Activated T-cell treated with anti-CD3 and anti-CD28 coated beads, Interleukin-2, amount 50 U/mL, for 1 hour (primary cell): ENCODE data around the gene PIM3.

Source experiments
- DNase-seq: peaks from one replicate; pipeline ENCODE4 v3.0.0-alpha.2; 2020

The PIM3 gene

DNA sequence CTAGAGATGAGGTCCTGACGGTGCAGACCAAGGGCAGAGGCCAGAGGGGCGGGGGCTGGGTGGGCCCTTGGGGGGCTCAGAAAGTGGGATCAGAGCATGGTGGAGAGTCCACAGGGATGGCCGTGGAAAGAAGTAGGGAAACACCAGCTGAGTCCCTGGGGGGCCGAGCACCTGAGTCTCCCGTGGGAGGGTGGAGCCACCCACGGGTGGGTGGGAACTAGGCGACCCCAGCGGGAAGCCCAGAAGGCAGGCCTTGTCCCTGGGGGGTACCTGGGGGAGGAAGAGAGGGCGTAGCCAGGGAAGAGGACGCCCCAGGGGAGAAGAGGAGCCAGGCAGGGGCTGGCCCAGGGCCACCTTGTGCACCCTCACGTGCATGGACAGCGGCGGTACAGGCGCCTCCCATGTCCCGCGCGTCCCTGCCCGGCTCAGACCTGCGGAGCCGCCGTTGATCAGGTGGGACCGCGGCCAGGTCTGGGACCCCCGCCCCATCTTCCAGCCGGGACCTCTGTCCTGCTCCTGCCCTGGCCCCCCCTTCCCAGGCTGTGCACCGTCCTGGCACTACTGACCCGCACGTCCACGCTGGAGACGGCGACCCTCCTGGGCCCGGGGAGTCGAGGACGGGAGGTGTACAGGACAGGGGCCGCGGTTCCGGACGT, 31.9 kb upstream of the PIM3 start:
- no peak for DNase-seq

DNA sequence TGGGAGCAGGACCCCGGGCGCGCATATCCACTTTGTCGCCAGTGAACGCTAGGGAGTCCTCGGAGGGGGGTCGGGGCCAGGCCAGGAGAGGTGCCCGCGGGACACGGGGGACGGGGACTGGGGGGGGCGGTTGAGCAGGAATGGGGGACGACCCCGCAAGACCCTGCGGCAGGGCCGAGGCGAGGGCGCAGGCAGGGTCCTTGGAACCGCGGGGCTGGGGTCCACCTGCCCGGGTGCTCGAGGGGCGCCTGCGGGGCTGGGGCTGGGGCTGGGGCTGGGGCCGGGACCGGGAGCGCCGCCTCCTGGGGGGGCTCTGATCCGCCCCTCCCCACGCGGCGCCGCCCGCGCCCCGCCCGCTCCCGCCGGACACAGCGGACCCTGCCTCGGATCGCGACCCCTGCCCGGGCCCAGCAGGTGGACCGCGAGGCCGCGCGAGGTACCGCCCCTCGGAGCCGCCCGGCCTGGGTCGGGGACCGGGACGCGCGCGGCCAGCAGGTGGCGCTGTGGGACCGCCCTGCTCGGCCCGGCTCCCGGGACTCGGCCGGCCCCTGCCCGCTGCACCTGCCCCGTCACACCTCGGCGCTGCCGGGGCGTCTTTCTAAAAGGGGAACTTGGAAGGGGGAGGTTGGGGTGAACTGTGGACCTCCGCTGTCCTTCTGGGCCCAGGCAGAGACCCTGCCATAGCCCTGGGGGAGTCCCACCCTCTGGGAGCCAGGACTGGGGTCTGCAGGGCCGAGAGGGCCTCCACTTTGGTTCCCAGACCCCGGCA, 31.2 kb upstream of the PIM3 start:
- peak; percentile 84 for DNase-seq

GRCh38 chr22:49929994-49930575, 30.5 kb upstream of the PIM3 start:
- DNase-seq: no peak

DNA sequence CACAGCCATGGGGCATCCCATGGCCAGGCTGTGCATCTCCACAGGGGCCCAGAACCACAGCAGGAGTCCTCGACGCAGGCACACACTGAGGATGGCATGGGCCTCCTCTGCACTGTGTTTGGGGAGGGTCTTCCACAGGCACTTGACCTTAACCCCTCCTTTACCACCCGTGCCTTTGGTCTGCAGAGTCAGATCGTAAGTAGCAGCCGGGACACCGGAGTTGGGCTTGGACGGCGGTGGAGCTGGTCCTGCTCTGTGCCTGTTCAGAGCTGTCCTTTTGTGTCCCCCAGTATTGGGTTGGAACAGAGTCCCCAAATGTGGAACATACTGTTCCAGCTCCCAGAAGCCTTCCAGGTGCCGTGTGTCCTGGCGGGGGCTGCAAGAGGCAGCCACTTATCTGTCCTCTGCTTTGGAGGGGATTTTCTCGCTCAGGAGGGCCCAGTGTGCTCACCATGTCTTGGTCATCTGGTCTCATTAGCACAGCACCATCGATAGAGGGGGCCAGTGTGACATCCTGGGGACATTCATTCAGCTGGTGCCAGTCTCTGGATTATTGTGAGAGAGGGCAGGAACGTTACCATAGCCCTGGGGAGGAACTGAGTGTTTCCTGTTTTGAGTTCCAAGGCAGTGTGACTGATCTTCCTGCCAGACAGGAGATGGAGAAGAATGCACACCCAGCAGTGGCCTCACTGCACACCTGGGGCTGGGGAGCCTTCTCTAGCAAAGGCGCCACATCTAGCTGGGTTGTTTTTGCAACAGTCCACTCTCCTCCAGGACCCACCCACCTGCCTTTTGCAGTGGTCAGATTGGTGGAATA, 29.8 kb upstream of the PIM3 start:
- DNase-seq: peak; percentile 50

DNA sequence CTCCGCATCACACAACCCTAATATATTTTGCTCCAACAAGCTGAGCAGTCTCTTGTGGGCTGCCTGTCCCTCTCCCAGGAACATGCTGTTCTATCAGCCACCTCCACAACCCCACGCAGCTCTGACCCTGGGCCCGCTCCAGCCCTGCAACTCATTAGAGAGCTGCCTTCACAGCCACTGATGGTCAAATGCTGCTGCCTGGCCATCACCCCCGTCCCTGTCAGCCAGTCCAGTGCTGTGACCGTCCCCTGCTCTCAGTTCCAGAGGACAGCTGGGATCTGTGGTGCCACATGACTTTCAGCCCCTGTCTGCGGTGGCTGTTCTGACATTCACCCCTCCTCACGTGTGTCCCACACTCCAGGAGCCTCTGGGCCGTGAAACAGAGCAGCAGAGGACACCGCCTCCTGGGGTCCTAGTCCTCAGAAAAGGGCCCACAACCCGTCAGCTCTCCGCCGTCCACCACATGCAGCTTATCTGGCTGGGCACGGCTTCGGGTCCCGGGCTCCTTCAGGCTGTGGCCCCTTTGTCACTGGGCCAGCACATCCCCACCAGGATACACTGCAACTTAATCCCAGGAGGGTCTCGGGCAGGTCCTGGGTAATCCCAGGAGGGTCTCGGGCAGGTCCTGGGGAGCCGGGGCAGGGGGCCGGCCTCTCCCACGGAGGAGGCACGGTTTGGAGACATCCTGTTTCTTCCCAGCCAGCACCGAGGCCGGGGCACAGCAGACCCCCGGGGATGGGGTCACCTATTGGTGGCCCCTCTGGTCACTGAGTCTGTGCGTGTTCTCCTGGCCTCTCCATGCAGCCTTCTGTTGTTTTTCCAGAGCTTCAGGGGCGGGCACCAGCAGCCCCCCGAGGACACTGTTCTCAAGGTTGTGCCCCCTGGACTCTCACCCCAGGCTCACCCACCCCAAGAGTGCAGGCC, 27.1 kb upstream of the PIM3 start:
- no peak for DNase-seq

GRCh38 chr22:49934160-49934890, 26.2 kb upstream of the PIM3 start:
- peak; percentile 52 for DNase-seq

DNA sequence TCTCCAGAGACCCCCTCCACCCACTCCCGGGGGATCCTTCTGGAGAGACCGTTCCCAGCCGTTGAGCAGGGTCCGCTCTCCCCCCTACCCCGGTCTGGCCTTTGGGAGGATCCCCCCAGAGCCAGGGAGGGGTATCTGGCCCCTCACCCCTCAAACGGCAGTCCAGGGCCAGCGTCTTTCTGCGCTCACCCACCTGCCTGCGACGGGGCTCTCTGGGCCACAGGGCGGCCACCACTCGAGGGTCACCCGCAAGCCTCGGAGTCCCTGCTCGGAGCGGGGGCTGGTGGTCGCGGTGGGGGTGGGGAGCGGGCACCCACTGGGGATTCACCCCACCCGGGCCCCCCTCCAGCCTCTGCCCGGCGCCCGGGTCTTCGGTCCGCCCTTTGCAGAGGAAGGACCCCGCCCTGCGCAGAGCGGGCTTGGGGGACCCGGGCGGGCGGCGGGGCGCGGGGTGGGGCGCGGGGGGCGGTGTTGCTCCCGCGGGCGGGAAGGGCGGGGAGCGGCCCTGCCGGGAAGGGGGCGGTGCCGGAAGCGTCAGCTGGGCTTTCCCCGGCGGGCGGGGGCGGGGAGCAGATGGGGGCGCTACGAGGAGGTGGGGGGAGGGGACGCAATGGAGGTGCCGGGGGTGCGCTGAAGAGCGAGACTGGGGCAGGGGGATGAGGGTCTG, 25.5 kb upstream of the PIM3 start:
- peak; percentile 88 for DNase-seq

GRCh38 chr22:49935561-49935960, 25.0 kb upstream of the PIM3 start:
- peak; percentile 39 for DNase-seq

DNA sequence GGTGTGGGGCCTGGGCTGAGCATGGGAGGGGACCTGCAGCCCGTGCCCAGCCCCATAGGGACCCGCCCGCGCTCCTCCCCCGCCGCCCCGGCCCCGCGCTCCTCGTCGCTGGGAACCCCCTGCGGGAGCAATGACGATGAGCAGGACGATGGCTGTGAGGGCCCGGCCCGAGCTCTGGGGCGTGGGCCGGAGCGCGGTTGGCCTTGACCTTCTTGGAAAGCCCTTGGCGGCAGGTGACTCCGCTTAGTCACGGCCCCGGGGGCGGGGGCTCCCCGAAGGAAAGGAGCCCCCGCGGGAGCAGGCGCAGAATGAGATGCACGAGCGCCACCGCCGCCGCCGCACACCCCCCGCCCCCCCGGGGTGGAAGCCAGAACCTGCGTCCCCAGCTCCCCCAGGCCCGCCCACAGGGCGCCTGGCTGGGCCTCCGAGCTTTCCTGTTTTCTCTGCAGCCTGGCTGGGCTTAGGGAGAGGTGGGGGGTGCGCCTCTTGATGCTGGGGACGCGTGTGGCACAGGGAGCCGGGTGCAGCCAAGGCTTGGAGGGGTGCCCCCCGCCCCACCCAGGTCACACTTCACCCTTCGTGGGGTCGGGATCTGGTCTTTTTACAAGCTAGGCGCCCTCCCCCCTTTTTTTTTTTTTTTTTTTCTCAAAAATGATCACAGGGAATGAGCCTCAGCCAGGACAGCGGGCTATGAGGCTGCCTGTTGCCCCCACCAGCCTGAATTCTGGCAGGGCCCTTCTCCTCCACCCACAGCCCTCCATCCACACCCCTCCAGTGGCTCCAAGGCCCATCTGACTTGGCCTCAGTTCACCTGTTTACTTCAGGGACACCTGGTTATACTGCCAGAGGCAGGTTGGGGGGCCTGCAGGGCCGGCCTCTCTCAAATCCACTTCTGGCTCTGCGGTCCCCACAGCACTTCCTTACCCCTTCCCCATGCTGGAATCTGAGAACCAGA, 24.3 kb upstream of the PIM3 start:
- peak; percentile 93 for DNase-seq

DNA sequence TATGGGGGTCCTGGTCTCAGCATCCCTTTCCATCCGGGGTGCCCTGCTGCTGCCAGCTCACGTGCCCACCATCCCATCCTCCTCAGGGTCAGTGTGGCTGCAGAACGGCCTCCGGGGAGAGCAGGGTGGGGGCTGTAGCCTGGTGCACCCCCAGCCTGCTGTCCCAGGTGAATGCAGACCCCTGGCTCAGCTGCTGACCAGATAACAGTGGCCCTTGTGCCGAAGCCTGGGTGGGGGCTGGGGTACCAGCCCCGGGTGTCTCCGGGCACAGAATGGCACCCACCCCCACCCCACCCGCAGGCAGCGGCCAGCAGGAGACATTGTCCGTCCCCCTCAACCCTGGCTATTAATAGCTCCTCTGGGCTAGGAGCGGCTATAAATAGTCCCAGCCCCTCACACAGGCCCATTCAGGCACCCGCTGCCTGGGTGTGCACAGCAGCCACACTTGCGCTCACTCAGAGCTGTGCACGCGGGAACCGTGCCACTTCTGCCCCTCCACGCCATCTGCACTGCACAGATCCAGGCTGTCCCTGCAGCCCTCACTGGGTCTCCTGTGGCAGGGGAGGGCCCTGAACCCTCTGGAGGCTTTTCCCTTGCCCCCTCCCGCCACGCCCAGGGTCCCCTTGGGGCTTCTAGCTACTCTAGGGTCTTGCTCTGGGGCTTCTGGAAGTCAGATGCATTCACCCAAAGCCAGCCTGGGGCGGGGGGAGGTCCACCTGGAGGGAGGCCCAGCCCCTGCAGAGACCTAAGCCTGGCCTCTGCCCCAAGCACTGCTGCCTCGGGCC, 23.4 kb upstream of the PIM3 start:
- DNase-seq: no peak

- no peak for DNase-seq
These were observed 22.6 kb upstream of the PIM3 start for GRCh38 chr22:49937758-49938564.

GRCh38 chr22:49938565-49939136, 21.9 kb upstream of the PIM3 start:
- no peak for DNase-seq

- no peak for DNase-seq
These were observed 18.9 kb upstream of the PIM3 start for GRCh38 chr22:49941507-49942316.

DNA sequence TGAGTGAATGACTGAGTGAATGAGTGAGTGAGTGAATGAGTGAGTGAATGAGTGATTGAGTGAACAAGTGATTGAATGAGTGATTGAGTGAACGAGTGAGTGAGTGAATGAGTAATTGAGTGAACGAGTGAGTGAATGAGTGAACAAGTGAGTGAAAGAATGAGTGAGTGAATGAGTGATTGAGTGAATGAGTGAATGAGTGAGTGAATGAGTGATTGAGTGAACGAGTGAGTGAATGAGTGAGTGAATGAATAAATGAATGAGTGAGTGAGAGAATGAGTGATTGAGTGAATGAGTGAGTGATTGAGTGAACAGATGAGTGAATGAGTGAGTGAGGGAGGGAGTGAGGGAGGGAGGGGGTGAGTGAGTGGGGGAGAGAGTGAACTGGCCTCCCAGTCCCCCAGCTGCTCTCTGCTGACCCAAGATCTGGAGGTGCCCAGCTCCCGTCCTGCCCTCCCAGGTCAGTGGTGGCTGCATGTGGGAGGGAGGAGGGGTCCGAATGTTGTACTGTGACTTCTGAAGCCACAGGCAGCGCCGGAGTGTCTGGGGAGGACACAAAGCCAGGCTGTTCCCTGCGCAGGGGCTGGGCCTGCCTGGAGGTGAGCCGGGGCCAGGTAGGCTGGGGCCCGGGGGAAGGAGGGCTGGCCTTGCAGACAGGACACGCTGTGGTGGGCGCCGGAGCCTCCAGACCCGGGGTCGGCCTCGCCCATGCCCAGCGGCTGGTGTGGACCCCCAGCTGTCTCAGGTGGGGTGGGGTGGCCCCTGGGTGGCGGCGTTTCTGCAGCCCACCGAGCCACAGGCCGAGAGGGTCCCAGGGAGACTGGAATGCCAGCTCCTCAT, 17.8 kb upstream of the PIM3 start:
- DNase-seq: no peak

DNA sequence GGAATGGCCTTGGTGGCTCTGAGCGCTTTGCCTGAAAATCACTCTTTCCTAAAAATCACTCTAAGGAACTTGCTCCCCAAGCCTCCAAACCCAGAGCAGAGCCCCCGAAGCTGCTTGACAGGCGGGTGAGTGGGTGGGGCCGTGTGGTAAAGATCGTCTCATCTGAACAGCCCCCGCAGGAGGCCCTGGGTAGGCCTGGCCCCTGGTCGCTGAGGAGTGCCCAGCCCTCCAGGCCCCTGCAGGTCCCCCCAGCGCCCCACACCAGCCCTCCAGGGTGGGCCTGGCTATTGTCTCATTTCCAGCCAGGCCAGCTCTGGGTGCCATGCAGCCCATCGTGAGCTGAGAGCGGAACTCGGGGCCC, 17.2 kb upstream of the PIM3 start:
- DNase-seq: no peak
